HFF-Myc (cell line): ENCODE data around the gene CASKIN2.
"Not testable (repeated sequence)": the region's sequence is repeated elsewhere in the genome, so short reads cannot be mapped to it uniquely, and the experiment has no call there.

Source experiments
- DNase-seq: peaks from one replicate; pipeline ENCODE4 v3.0.0-alpha.2; 2011; ENCODE audit warnings: low read depth; ENCODE audit errors: extremely low read depth
- H3K4me3 ChIP-seq: replicated peaks from 2 replicates; pipeline ENCODE4 v1.5.1; 2011; ENCODE audit warnings: low read depth, mild to moderate bottlenecking, control low read depth, low read length
- TF ChIP-seq, protein P1 (sequence below): IDR thresholded peaks from 2 replicates; pipeline ENCODE4 v1.5.1; 2012; ENCODE audit warnings: mild to moderate bottlenecking, low read depth, low read length, control low read depth; ENCODE audit errors: missing control alignments

The CASKIN2 gene

DNA sequence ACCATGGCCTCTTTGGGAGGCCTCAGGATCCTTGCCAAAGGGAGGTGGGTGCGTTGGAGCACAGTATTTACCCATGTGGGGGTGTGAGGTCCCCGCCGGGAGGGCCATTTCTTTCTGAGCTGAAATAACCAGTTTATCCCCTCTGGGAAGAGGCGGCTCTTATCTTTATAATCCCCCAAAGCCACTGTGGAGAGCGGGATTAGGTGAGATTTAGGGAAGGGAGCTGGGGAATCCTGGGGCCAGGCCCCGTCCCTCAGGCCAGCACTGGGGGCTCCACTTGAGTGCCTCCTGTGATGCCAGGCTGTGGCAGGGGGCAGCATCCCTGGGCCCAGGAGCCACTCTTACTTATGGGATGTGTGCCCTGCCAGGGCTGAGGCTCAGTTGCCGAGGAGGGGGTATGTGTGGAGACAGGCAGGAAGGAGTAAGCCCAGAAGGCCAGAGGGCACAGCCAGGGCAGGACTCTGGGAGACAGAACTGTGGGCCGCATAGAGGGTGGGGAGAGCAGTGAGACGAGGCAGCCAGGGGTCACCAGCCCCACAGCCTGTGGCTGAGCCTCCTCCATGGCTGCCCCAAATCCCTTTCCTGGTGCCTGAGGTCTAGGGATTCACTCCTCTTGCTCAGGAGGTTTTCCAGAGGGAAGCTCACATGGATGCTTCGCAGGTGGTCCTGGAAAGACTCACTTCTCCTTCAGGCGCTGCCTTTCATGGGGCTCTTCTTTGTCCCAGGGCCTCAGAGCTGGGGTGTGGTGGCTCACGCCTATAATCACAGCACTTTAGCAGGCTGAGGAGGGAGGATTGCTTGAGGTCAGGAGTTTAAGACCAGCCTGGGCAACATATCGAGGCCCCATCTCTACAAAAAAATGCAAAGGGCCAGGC lies 33.9 kb downstream of the CASKIN2 start:
- no peak overlapping the region for H3K4me3 ChIP-seq
- TF ChIP-seq, protein P1, sequence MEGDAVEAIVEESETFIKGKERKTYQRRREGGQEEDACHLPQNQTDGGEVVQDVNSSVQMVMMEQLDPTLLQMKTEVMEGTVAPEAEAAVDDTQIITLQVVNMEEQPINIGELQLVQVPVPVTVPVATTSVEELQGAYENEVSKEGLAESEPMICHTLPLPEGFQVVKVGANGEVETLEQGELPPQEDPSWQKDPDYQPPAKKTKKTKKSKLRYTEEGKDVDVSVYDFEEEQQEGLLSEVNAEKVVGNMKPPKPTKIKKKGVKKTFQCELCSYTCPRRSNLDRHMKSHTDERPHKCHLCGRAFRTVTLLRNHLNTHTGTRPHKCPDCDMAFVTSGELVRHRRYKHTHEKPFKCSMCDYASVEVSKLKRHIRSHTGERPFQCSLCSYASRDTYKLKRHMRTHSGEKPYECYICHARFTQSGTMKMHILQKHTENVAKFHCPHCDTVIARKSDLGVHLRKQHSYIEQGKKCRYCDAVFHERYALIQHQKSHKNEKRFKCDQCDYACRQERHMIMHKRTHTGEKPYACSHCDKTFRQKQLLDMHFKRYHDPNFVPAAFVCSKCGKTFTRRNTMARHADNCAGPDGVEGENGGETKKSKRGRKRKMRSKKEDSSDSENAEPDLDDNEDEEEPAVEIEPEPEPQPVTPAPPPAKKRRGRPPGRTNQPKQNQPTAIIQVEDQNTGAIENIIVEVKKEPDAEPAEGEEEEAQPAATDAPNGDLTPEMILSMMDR: no peak
- DNase-seq: no peak

DNA sequence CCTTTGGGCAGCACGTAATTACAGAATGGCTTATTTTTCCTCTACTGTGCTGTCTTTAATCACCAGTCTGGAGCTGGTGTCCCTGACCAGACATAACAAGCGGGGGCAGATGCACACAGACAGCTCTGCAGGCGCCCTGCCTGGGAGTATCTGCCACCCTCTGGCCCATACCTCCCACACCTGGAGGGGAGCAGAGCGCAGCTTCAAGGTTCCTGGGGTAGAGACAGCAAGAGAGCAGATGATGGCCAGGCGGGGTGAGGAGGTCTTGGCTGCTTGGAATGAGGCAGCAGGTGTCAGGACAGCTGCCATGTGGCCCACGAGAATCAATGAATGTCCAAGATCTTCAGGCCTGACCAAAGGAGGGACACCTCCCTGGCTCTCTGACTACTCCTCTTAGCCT lies 35.1 kb downstream of the CASKIN2 start:
- no peak for DNase-seq
- TF ChIP-seq, protein P1: no peak
- no peak overlapping the region for H3K4me3 ChIP-seq

DNA sequence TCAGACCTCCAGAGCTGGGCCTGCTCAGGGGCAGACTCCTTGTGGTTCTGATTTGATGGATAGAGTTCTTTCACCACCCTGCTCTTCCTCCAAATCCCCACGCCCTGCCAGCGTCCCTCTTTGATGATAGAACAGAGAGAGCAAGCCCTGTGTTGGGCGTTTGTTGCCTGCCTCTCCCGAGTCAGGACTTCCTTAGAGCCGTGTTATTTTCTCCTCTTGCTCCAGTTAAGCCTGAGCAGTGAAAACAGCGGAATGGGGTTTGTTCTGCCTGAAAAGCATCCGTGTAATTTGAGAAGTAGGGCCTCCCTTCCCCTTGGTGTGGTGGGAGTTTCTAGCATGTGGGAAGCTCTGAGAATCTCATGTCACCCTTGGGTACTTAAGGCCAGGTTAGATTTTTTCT lies 36.8 kb downstream of the CASKIN2 start:
- TF ChIP-seq, protein P1: no peak
- no peak for DNase-seq
- H3K4me3 ChIP-seq: no peak overlapping the region

DNA sequence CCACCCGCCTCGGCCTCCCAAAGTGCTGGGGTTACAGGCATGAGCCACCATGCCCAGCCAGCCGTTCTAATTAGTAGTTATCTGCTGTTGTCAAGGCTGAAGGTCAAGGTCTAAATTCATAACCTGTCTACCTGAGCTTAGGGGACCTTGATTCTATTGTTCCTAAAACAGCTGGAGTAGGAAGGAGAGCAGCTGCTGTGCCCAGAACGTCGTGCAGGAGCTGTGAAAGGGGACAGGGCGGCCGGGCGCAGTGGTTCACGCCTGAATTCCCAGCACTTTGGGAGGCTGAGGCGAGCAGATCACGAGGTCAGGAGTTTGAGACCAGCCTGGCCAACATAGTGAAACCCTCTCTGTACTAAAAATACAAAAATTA lies 37.9 kb downstream of the CASKIN2 start:
- not testable (repeated sequence) for DNase-seq, H3K4me3 ChIP-seq

DNA sequence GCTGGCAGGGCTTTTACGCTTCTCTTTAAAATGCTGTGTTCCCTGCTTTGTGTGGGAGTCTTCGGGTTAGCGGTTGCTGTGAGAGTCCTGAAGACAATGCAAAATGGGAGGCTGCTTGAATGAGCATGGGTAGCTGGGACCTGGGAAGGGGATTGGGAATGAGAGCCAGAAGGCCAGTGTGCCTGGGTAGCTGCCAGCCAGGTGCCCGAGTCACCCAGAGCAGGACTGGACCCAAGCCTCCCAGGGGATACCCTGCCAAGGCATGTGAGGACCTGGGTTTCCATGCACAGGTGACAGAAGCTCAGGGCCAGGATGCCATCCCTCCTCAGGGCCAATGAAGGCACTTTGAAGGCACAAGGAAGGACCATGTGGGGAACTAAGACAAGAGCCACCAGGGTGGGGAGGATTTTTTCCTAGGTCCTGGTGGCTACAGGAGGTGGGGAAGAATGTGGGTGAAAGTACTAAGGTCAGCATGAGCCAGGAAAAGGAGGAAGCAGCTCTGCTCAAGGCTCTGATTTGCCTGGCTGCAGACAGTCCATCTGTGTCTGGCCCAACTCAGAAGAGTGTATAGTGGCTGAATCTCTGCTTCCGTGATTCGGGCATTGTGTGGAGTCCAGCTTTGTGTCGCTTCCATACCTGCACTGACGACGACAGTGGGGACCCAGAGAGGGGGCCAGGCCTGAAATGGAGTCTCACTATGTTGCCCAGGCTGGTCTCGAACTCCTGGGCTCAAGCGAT lies 38.4 kb downstream of the CASKIN2 start:
- DNase-seq: no peak
- TF ChIP-seq, protein P1: no peak
- no peak overlapping the region for H3K4me3 ChIP-seq

DNA sequence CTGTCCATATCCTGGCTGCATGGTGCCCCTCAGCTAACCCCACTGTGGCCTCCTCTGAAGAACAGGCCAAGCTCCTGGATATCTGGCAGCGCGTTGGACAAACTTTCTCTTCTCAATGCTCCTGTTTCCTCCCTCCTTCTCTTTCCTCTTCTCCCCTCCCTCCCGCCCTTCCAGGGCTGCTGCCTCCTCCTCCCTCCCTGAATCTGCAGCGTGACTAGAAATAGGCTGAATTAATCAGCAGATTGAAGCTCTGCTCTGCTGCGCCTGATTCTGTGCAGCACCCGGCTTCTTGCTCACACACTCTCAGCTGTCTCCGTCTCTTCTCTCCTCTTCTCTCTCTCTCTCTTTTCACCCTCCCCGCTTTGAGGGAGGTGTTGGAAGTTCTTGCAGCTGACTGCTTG lies 39.1 kb downstream of the CASKIN2 start:
- no peak for DNase-seq
- TF ChIP-seq, protein P1: no peak
- H3K4me3 ChIP-seq: no peak overlapping the region

DNA sequence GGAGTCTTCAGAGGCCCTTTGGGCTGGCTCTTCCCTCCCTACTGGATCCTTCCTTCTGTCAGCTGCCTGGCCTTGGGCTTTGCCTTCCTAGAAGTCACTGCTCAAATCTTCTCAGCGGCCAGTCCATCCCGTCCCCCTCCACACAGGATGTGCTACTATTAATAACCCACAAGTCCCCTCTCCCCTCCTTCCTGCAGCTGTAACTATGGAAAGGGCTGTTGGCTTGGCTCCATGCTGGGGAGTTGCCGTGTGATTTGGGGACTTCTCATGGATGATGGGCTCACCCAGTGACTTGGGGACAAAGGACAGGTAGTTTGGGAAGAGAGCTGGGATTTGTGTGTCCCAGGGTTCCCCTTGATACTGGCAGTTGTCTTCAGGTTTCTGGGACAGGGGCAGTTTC lies 39.5 kb downstream of the CASKIN2 start:
- DNase-seq: no peak
- TF ChIP-seq, protein P1: no peak
- H3K4me3 ChIP-seq: no peak overlapping the region
